LNCaP clone FGC (cell line): ENCODE measurements around the gene KPNA1.
A peak's percentile ranks its signal among the peaks of the same experiment; 100 is the strongest.

Experiments
- DNase-seq: peaks from one replicate; pipeline ENCODE4 v3.0.0-alpha.2; 2011; ENCODE audit warnings: low read depth
- H3K4me3 ChIP-seq: 2 replicates; pipeline ENCODE4 v1.5.1; 2011; ENCODE audit warnings: mild to moderate bottlenecking, low read depth, low read length, control low read depth
- CTCF ChIP-seq: IDR thresholded peaks from 2 replicates; pipeline ENCODE4 v1.5.1; 2012; ENCODE audit warnings: mild to moderate bottlenecking; ENCODE audit not compliant: control insufficient read depth, insufficient read depth; ENCODE audit errors: extremely low read depth

The KPNA1 gene

GRCh38 chr3:122415762-122416654 is 98.7 kb downstream of the KPNA1 start, which contains the start of gene WDR5B:
Gene WDR5B (minus strand): TSS chr3:122416062. CDS start chr3:122415528, 534 bp downstream.
- no peak for TF ChIP-seq CTCF
- DNase-seq = peak; percentile 96
- H3K4me3 ChIP-seq = peak within 1 kb of the TSS; percentile 78

GRCh38 chr3:122415104-122415744 is 99.5 kb downstream of the KPNA1 start:
- peak; percentile 85 for DNase-seq
- H3K4me3 ChIP-seq = peak overlapping the region; percentile 78
- TF ChIP-seq CTCF = no peak

- peak overlapping the region; percentile 78 for H3K4me3 ChIP-seq
- no peak for DNase-seq
- no peak for TF ChIP-seq CTCF
Observed at GRCh38 chr3:122414391-122414790, 100.3 kb downstream of the KPNA1 start.

- TF ChIP-seq CTCF = no peak
- no peak for DNase-seq
- H3K4me3 ChIP-seq = no peak overlapping the region
Observed at GRCh38 chr3:122410639-122411038, 104.1 kb downstream of the KPNA1 start.

- TF ChIP-seq CTCF = no peak
- no peak for DNase-seq
Observed at GRCh38 chr3:122410111-122410510, 104.6 kb downstream of the KPNA1 start.

GRCh38 chr3:122409446-122409845 is 105.3 kb downstream of the KPNA1 start:
- no peak overlapping the region for H3K4me3 ChIP-seq
- no peak for DNase-seq
- no peak for TF ChIP-seq CTCF

More at GRCh38 chr3:122410111-122410510, 104.6 kb downstream of the KPNA1 start:
- no peak overlapping the region for H3K4me3 ChIP-seq

- DNase-seq = no peak
- no peak overlapping the region for H3K4me3 ChIP-seq
- TF ChIP-seq CTCF = no peak
Observed at GRCh38 chr3:122407946-122408345, 106.8 kb downstream of the KPNA1 start.
